ENCODE results near the gene FCN2. TPM values are rescaled to one million over a fixed set of nuclear protein-coding genes. Genes with fewer than 3 reads are reported as not detected.

The FCN2 gene
- total and polyA plus RNA-seq, 2 of the 13 experiments (the other 11 are each of a cell fraction or from before 2014, with no cell fraction given): not detected

DNA sequence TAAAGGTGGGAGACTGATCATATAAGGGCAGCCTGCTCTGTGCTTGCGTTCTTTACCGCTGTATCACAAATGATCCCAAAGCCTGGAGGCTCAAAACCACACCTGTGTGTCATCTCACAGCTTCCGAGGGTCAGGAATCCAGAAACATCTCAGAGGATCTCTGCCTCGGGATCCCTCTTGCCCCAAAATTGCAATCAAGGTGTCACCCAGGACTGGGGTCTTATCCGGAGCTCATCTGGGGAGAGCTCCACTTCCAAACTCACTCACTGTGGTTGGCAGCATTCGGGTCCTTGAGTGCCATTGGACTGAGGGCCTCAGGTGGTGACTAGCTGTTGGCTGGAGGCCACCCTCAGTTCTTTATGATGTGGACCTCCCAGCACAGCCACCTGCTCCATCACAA lies 26.7 kb upstream of the FCN2 start:
- Histone ChIP-seq H3K9me3 (ENCODE audit: low read length) (no peaks in the 10 kb centered on the region; the same call in none of the 2 replicates), H3K27ac (ENCODE audit: extremely low read length, insufficient read depth, low read length) (no peak overlapping the region), H3K4me1 (ENCODE audit: insufficient read depth, low read length) (no peaks in the 10 kb centered on the region), H3K27me3 (ENCODE audit: control insufficient read depth in 1 of 2, insufficient read depth in 2 of 2, low read length in 2 of 2) (peaks cover 0 to 34% of the 10 kb centered on the region in 2 experiments; a peak in 3 of 5 replicates), H2AFZ (ENCODE audit: low read length) (no peak overlapping the region), H3K4me2 (ENCODE audit: low read depth, low read length) (no peak overlapping the region), H3K4me3 (replicated peaks in 1 of 3; ENCODE audit: insufficient read depth in 1 of 3, low read depth in 2 of 3, low read length in 3 of 3) (no peak overlapping the region), H4K20me1 (ENCODE audit: insufficient read depth, low read length) (no peaks in the 10 kb centered on the region), H3K9ac (ENCODE audit: insufficient read depth, low read depth, low read length) (no peak overlapping the region), H3K36me3 (replicated peaks in 1 of 2; ENCODE audit: control insufficient read depth in 1 of 2, insufficient read depth in 2 of 2, low read length in 2 of 2) (no peaks in the 10 kb centered on the region), H3K79me2 (ENCODE audit: insufficient read depth, low read length) (no peaks in the 10 kb centered on the region)
- TF ChIP-seq SP4 (CRISPR knock-in tag; IDR thresholded peaks at IDR 0.05) (no peak), HNF4G (IDR thresholded peaks at IDR 0.05; ENCODE audit: borderline replicate concordance, low read depth, low read length) (no peak), HNF4G (CRISPR knock-in tag; IDR thresholded peaks at IDR 0.05; ENCODE audit: borderline replicate concordance, low read depth) (no peak), ZNF776 (CRISPR knock-in tag; IDR thresholded peaks at IDR 0.05) (no peak), TSC22D2 (CRISPR knock-in tag; IDR thresholded peaks at IDR 0.05; ENCODE audit: borderline replicate concordance) (no peak), ERF (CRISPR knock-in tag; IDR thresholded peaks at IDR 0.05) (no peak), ZNF331 (CRISPR knock-in tag; IDR thresholded peaks at IDR 0.05) (no peak), KLF11 (CRISPR knock-in tag; IDR thresholded peaks at IDR 0.05) (no peak), TBX2 (CRISPR knock-in tag; IDR thresholded peaks at IDR 0.05; ENCODE audit: borderline replicate concordance) (no peak), ZNF501 (CRISPR knock-in tag; IDR thresholded peaks at IDR 0.05) (no peak), ZNF788 (CRISPR knock-in tag; IDR thresholded peaks at IDR 0.05; ENCODE audit: borderline replicate concordance) (no peak)
- TF ChIP-seq, protein P1, sequence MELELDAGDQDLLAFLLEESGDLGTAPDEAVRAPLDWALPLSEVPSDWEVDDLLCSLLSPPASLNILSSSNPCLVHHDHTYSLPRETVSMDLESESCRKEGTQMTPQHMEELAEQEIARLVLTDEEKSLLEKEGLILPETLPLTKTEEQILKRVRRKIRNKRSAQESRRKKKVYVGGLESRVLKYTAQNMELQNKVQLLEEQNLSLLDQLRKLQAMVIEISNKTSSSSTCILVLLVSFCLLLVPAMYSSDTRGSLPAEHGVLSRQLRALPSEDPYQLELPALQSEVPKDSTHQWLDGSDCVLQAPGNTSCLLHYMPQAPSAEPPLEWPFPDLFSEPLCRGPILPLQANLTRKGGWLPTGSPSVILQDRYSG (CRISPR knock-in tag; IDR thresholded peaks at IDR 0.05): no peak
- TF ChIP-seq, protein P2, sequence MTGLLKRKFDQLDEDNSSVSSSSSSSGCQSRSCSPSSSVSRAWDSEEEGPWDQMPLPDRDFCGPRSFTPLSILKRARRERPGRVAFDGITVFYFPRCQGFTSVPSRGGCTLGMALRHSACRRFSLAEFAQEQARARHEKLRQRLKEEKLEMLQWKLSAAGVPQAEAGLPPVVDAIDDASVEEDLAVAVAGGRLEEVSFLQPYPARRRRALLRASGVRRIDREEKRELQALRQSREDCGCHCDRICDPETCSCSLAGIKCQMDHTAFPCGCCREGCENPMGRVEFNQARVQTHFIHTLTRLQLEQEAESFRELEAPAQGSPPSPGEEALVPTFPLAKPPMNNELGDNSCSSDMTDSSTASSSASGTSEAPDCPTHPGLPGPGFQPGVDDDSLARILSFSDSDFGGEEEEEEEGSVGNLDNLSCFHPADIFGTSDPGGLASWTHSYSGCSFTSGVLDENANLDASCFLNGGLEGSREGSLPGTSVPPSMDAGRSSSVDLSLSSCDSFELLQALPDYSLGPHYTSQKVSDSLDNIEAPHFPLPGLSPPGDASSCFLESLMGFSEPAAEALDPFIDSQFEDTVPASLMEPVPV (CRISPR knock-in tag; IDR thresholded peaks at IDR 0.05): no peak
- TF ChIP-seq, protein P3, sequence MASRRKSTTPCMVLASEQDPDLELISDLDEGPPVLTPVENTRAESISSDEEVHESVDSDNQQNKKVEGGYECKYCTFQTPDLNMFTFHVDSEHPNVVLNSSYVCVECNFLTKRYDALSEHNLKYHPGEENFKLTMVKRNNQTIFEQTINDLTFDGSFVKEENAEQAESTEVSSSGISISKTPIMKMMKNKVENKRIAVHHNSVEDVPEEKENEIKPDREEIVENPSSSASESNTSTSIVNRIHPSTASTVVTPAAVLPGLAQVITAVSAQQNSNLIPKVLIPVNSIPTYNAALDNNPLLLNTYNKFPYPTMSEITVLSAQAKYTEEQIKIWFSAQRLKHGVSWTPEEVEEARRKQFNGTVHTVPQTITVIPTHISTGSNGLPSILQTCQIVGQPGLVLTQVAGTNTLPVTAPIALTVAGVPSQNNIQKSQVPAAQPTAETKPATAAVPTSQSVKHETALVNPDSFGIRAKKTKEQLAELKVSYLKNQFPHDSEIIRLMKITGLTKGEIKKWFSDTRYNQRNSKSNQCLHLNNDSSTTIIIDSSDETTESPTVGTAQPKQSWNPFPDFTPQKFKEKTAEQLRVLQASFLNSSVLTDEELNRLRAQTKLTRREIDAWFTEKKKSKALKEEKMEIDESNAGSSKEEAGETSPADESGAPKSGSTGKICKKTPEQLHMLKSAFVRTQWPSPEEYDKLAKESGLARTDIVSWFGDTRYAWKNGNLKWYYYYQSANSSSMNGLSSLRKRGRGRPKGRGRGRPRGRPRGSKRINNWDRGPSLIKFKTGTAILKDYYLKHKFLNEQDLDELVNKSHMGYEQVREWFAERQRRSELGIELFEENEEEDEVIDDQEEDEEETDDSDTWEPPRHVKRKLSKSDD (CRISPR knock-in tag; IDR thresholded peaks at IDR 0.05; ENCODE audit: low read depth): no peak
- ChIA-PET POLR2A (no interaction called here), CTCF (ENCODE audit: low intra/inter-chr PET ratio, low total read pairs) (no interaction called here)
- 6% methylated on average over 4 of the region's 6 CpGs for WGBS (ENCODE audit: low lambda C conversion rate)
- in situ Hi-C loops (cut with HindIII; ENCODE audit: extremely low pct_ligation_motif_present, low pct_unique_long_range_greater_than_20kb) (no loop called here), intact Hi-C loops (cut with micrococcal nuclease; ENCODE audit: unreplicated experiment) (no loop called here)
- DNase-seq (ENCODE audit: low spot score) (no peak), FAIRE-seq (no peak), ATAC-seq (no peak)
- BruUV-seq (replicated peaks): no TSS peak

Measured in HepG2 (cell line).